ENCODE results near the gene STAMBP.
"Not testable (repeated sequence)": the region's sequence is repeated elsewhere in the genome, so short reads cannot be mapped to it uniquely, and the experiment has no call there.

Gene STAMBP

DNA sequence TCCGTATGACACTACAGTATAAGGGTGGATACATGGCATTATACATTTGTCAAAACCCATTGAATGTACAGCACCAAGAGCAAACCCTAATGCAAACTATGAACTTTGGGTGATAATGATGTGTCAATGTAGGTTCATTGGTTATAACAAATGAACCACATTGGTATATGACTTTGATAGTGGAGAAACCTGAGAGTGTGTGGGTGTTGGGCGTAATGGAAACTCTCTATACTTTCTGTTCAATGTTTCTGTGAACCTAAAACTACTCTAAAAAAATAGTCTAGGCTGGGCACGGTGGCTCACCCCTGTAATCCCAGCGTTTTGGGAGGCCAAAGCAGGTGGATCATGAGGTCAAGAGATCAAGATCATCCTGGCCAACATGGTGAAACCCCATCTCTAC lies 57.6 kb downstream of the STAMBP start:
- H3K9me3 ChIP-seq (ENCODE audit: insufficient read depth, low read depth, low read length) = no peaks in the 10 kb centered on the region
- no peaks in the 10 kb centered on the region for H3K36me3 ChIP-seq (ENCODE audit: insufficient read depth, low read length)
- no peak overlapping the region for H3K9ac ChIP-seq (ENCODE audit: low read depth, low read length, poor library complexity, severe bottlenecking)
- H3K4me2 ChIP-seq (ENCODE audit: low read depth, low read length, poor library complexity, severe bottlenecking) = no peak overlapping the region
- no peak overlapping the region for H3K4me3 ChIP-seq (ENCODE audit: low read length, poor library complexity, severe bottlenecking)
- no peaks in the 10 kb centered on the region for H3K27me3 ChIP-seq (ENCODE audit: insufficient read depth, low read length, poor library complexity, severe bottlenecking)
- no peak for TF ChIP-seq EZH2phosphoT487 (IDR thresholded peaks at IDR 0.05; ENCODE audit: borderline replicate concordance)
- TF ChIP-seq, protein P1, sequence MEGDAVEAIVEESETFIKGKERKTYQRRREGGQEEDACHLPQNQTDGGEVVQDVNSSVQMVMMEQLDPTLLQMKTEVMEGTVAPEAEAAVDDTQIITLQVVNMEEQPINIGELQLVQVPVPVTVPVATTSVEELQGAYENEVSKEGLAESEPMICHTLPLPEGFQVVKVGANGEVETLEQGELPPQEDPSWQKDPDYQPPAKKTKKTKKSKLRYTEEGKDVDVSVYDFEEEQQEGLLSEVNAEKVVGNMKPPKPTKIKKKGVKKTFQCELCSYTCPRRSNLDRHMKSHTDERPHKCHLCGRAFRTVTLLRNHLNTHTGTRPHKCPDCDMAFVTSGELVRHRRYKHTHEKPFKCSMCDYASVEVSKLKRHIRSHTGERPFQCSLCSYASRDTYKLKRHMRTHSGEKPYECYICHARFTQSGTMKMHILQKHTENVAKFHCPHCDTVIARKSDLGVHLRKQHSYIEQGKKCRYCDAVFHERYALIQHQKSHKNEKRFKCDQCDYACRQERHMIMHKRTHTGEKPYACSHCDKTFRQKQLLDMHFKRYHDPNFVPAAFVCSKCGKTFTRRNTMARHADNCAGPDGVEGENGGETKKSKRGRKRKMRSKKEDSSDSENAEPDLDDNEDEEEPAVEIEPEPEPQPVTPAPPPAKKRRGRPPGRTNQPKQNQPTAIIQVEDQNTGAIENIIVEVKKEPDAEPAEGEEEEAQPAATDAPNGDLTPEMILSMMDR (conservative IDR thresholded peaks at IDR 0.05; ENCODE audit: low read length) = no peak
- H2AFZ ChIP-seq (ENCODE audit: low read length) = no peak overlapping the region
- H3K9me2 ChIP-seq (replicated peaks; ENCODE audit: low read depth, low read length) = no peaks in the 10 kb centered on the region
- H3K4me1 ChIP-seq (ENCODE audit: insufficient read depth, low read length, poor library complexity, severe bottlenecking) = no peaks in the 10 kb centered on the region
- no peaks in the 10 kb centered on the region for H3F3A ChIP-seq (ENCODE audit: low read depth)
- no peaks in the 10 kb centered on the region for H3K79me2 ChIP-seq (ENCODE audit: insufficient read depth, low read length)
- H4K20me1 ChIP-seq (ENCODE audit: insufficient read depth, low read length, poor library complexity, severe bottlenecking) = no peaks in the 10 kb centered on the region

DNA sequence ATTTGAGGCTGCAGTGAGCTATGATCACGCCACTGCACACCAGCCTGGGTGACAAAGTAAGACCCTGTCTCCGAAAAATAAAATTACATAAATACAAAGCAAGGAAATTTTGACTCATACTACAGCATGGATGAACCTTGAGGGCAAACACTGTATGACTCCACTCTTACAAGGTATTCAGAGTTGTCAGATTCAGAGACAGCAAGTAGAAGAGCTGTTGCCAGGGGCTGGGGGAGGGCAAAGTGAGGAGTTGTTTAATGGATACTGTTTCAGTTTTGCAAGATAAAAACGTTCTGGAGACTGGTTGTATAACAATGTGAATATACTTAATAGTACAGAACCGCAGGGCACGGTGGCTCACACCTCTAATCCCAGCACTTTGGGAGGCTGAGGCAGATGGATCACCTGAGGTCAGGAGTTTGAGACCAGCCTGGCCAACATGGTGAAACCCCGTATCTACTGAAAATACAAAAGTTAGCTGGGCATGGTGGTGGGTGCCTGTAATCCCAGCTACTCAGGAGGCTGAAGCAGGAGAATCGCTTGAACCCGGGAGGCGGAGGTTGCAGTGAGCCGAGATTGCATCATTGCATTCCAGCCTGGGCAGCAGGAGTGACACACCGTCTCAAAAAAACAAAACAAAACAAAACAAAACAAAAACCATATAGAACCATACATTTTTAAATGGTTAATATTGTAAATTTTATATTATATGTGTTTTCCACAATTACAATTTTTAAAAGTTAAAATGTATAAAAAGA lies 59.0 kb downstream of the STAMBP start:
- not testable (repeated sequence) for H3K4me1 ChIP-seq (ENCODE audit: insufficient read depth, low read length, poor library complexity, severe bottlenecking); H3K9me2 ChIP-seq (replicated peaks; ENCODE audit: low read depth, low read length); H3K9me3 ChIP-seq (ENCODE audit: insufficient read depth, low read depth, low read length); H3K4me3 ChIP-seq (ENCODE audit: low read length, poor library complexity, severe bottlenecking); H3F3A ChIP-seq (ENCODE audit: low read depth); H3K79me2 ChIP-seq (ENCODE audit: insufficient read depth, low read length); H3K9ac ChIP-seq (ENCODE audit: low read depth, low read length, poor library complexity, severe bottlenecking); H3K36me3 ChIP-seq (ENCODE audit: insufficient read depth, low read length); H3K27me3 ChIP-seq (ENCODE audit: insufficient read depth, low read length, poor library complexity, severe bottlenecking); H3K4me2 ChIP-seq (ENCODE audit: low read depth, low read length, poor library complexity, severe bottlenecking); H4K20me1 ChIP-seq (ENCODE audit: insufficient read depth, low read length, poor library complexity, severe bottlenecking)
- H2AFZ ChIP-seq (ENCODE audit: low read length) = peak overlapping the region; percentile 84

DNA sequence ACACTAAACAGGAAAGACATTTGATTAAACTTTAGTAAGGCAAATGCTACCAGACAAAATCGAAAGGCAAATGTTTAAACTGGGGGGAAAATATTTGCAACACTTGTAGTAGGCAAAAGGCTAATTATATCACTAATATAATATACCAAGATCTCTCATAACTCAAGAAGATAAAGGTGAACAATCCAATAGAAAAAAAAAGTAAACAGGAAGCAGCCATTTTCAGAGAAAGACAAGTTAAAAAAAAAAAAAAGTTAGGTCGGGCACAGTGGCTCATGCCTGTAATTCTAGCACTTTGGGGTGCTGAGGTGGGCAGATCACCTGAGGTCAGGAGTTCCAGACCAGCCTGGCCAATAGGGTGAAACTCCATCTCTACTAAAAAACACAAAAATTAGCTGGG lies 59.6 kb downstream of the STAMBP start:
- H3K4me2 ChIP-seq (ENCODE audit: low read depth, low read length, poor library complexity, severe bottlenecking) = no peak overlapping the region
- TF ChIP-seq, protein P1 (conservative IDR thresholded peaks at IDR 0.05; ENCODE audit: low read length) = no peak
- no peak for TF ChIP-seq EZH2phosphoT487 (IDR thresholded peaks at IDR 0.05; ENCODE audit: borderline replicate concordance)
- peak overlapping the region; percentile 84 for H2AFZ ChIP-seq (ENCODE audit: low read length)
- H3K4me3 ChIP-seq (ENCODE audit: low read length, poor library complexity, severe bottlenecking) = no peak overlapping the region
- H3K9me2 ChIP-seq (replicated peaks; ENCODE audit: low read depth, low read length) = no peaks in the 10 kb centered on the region
- peaks cover 7% of the 10 kb centered on the region for H3K4me1 ChIP-seq (ENCODE audit: insufficient read depth, low read length, poor library complexity, severe bottlenecking)
- no peaks in the 10 kb centered on the region for H3F3A ChIP-seq (ENCODE audit: low read depth)
- no peaks in the 10 kb centered on the region for H4K20me1 ChIP-seq (ENCODE audit: insufficient read depth, low read length, poor library complexity, severe bottlenecking)
- no peaks in the 10 kb centered on the region for H3K36me3 ChIP-seq (ENCODE audit: insufficient read depth, low read length)
- H3K9me3 ChIP-seq (ENCODE audit: insufficient read depth, low read depth, low read length) = no peaks in the 10 kb centered on the region
- H3K9ac ChIP-seq (ENCODE audit: low read depth, low read length, poor library complexity, severe bottlenecking) = no peak overlapping the region
- no peaks in the 10 kb centered on the region for H3K79me2 ChIP-seq (ENCODE audit: insufficient read depth, low read length)
- H3K27me3 ChIP-seq (ENCODE audit: insufficient read depth, low read length, poor library complexity, severe bottlenecking) = no peaks in the 10 kb centered on the region

DNA sequence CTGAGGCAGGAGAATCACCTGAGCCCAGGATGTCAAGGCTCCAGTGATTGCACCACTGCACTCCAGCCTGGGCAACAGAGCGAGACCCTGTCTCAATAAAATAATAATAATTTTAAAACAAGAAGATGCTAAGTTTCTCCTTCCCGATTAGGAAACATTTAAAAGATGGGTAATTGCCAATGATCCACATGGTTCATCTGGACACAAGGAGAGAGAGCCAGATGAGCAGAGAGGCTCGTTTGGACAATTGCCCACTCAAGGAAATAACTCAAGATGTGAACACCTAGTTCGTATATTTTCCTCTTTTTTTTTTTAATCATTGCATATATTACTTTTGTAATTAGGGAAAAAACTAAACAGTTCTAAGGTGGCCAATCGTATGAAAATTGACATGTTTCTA lies 60.4 kb downstream of the STAMBP start:
- Histone ChIP-seq H3K36me3 (ENCODE audit: insufficient read depth, low read length) (no peaks in the 10 kb centered on the region), H3K4me1 (ENCODE audit: insufficient read depth, low read length, poor library complexity, severe bottlenecking) (peaks cover 7% of the 10 kb centered on the region), H2AFZ (ENCODE audit: low read length) (no peak overlapping the region), H3K9me2 (replicated peaks; ENCODE audit: low read depth, low read length) (no peaks in the 10 kb centered on the region), H4K20me1 (ENCODE audit: insufficient read depth, low read length, poor library complexity, severe bottlenecking) (no peaks in the 10 kb centered on the region), H3K9me3 (ENCODE audit: insufficient read depth, low read depth, low read length) (no peaks in the 10 kb centered on the region), H3K4me2 (ENCODE audit: low read depth, low read length, poor library complexity, severe bottlenecking) (no peak overlapping the region), H3K79me2 (ENCODE audit: insufficient read depth, low read length) (no peaks in the 10 kb centered on the region), H3K27me3 (ENCODE audit: insufficient read depth, low read length, poor library complexity, severe bottlenecking) (no peaks in the 10 kb centered on the region), H3K4me3 (ENCODE audit: low read length, poor library complexity, severe bottlenecking) (no peak overlapping the region), H3F3A (ENCODE audit: low read depth) (no peaks in the 10 kb centered on the region), H3K9ac (ENCODE audit: low read depth, low read length, poor library complexity, severe bottlenecking) (no peak overlapping the region)
- TF ChIP-seq EZH2phosphoT487 (IDR thresholded peaks at IDR 0.05; ENCODE audit: borderline replicate concordance) = no peak
- TF ChIP-seq, protein P1 (conservative IDR thresholded peaks at IDR 0.05; ENCODE audit: low read length) = no peak

Data from Loucy (cell line).